WTC11 (cell line): ENCODE measurements around the gene SMC1B. TPM values are rescaled to one million over a fixed set of nuclear protein-coding genes. Genes with fewer than 3 reads are reported as not detected.
"Not testable (repeated sequence)": the region's sequence is repeated elsewhere in the genome, so short reads cannot be mapped to it uniquely, and the experiment has no call there.

Source experiments
- ATAC-seq: fragments of 200-7000 bp; cut with Tn5 transposase; 2 replicates; pipeline ENCODE4 v1.10.0; 2021; ENCODE audit warnings: mild to moderate bottlenecking, moderate library complexity
- CTCF ChIA-PET: fragments of 300-600 bp; sonication (Branson Sonifier 250); formaldehyde crosslinking; loops from one replicate; lab custom pipeline; 2021; ENCODE audit warnings: antibody characterized with exemption; lab: Charles Lee
- POLR2A ChIA-PET: fragments of 350-600 bp; sonication (Branson Sonifier 250); formaldehyde crosslinking; loops from one replicate; lab custom pipeline; 2021; ENCODE audit warnings: antibody characterized with exemption; lab: Charles Lee
- DNase-seq: peaks from one replicate; pipeline ENCODE4 v3.0.0; 2021; ENCODE audit warnings: low spot score
- H3K27ac Mint-ChIP-seq: 2 replicates; pipeline ENCODE4 v1.8.0; 2021; ENCODE audit warnings: mixed read lengths
- H3K27me3 Mint-ChIP-seq: 2 replicates; pipeline ENCODE4 v1.8.0; 2021; ENCODE audit warnings: low read depth, mild to moderate bottlenecking, moderate library complexity, mixed read lengths
- H3K36me3 Mint-ChIP-seq: 2 replicates; pipeline ENCODE4 v1.8.0; 2021; ENCODE audit warnings: mixed read lengths
- H3K4me1 Mint-ChIP-seq: 2 replicates; pipeline ENCODE4 v1.8.0; 2022; ENCODE audit warnings: mixed read lengths
- H3K4me3 Mint-ChIP-seq: 2 replicates; pipeline ENCODE4 v1.8.0; 2021; ENCODE audit warnings: mild to moderate bottlenecking, moderate library complexity, mixed read lengths
- H3K9me3 Mint-ChIP-seq: 2 replicates; pipeline ENCODE4 v1.8.0; 2021; ENCODE audit warnings: mixed read lengths
- CREM ChIP-seq: sonication (generic); formaldehyde crosslinking; IDR thresholded peaks from 2 replicates; pipeline ENCODE4 v1.8.1; 2022; ENCODE audit warnings: mild to moderate bottlenecking, missing genetic modification reagents, moderate library complexity
- GABPB1 ChIP-seq: sonication (generic); formaldehyde crosslinking; IDR thresholded peaks from 2 replicates; pipeline ENCODE4 v1.8.1; 2023; ENCODE audit warnings: mild to moderate bottlenecking, missing genetic modification reagents
- HMGA2 ChIP-seq: fragments of 250-450 bp; sonication (Bioruptor Pico); IDR thresholded peaks from 2 replicates; pipeline ENCODE4 v1.4.0; 2021; ENCODE audit warnings: mild to moderate bottlenecking, moderate library complexity
- JUN ChIP-seq: sonication (generic); formaldehyde crosslinking; IDR thresholded peaks from 2 replicates; pipeline ENCODE4 v1.8.0; 2023; ENCODE audit warnings: mild to moderate bottlenecking, missing genetic modification reagents
- NFATC4 ChIP-seq: fragments of 250-450 bp; sonication (Bioruptor Pico); IDR thresholded peaks from 2 replicates; pipeline ENCODE4 v1.9.0; 2021; ENCODE audit warnings: mild to moderate bottlenecking
- NR1H2 ChIP-seq: sonication (generic); formaldehyde crosslinking; IDR thresholded peaks from 2 replicates; pipeline ENCODE4 v1.9.0; 2021; ENCODE audit warnings: mild to moderate bottlenecking, moderate library complexity, missing genetic modification reagents
- ZNF121 ChIP-seq: sonication (generic); formaldehyde crosslinking; IDR thresholded peaks from 2 replicates; pipeline ENCODE4 v1.8.0; 2023; ENCODE audit warnings: missing genetic modification reagents
- ZNF219 ChIP-seq: sonication (generic); formaldehyde crosslinking; IDR thresholded peaks from 2 replicates; pipeline ENCODE4 v1.8.0; 2023; ENCODE audit warnings: missing genetic modification reagents, mild to moderate bottlenecking, borderline replicate concordance
- ZNF232 ChIP-seq: sonication (generic); formaldehyde crosslinking; IDR thresholded peaks from 2 replicates; pipeline ENCODE4 v1.8.0; 2022; ENCODE audit warnings: mild to moderate bottlenecking, missing genetic modification reagents
- ZNF416 ChIP-seq: fragments of 250-450 bp; sonication (Bioruptor Pico); IDR thresholded peaks from 2 replicates; pipeline ENCODE4 v1.9.0; 2021; ENCODE audit warnings: mild to moderate bottlenecking, inconsistent platforms
- total RNA-seq: library from RNA; stranded (reverse); gene quantifications from 3 replicates; pipeline ENCODE4 v1.2.3, GENCODE V29; 2021
- TF ChIP-seq, protein P1 (sequence below): sonication (generic); formaldehyde crosslinking; IDR thresholded peaks from 2 replicates; pipeline ENCODE4 v1.8.0; 2023; ENCODE audit warnings: mild to moderate bottlenecking, missing genetic modification reagents
- TF ChIP-seq, protein P2 (sequence below): sonication (generic); formaldehyde crosslinking; IDR thresholded peaks from 2 replicates; pipeline ENCODE4 v1.8.1; 2022; ENCODE audit warnings: low read depth, missing genetic modification reagents, borderline replicate concordance
- TF ChIP-seq, protein P3 (sequence below): sonication (generic); formaldehyde crosslinking; IDR thresholded peaks from 2 replicates; pipeline ENCODE4 v1.8.0; 2022; ENCODE audit warnings: mild to moderate bottlenecking, missing genetic modification reagents
- TF ChIP-seq, protein P4 (sequence below): sonication (generic); formaldehyde crosslinking; IDR thresholded peaks from 2 replicates; pipeline ENCODE4 v1.8.1; 2023; ENCODE audit warnings: mild to moderate bottlenecking, moderate library complexity, missing genetic modification reagents
- TF ChIP-seq, protein P5 (sequence below): sonication (generic); formaldehyde crosslinking; IDR thresholded peaks from 2 replicates; pipeline ENCODE4 v1.8.1; 2022; ENCODE audit warnings: low read depth, mild to moderate bottlenecking, moderate library complexity, missing genetic modification reagents, borderline replicate concordance
- TF ChIP-seq, protein P6 (sequence below): fragments of 250-450 bp; sonication (Bioruptor Pico); conservative IDR thresholded peaks from 2 replicates; pipeline ENCODE4 v1.9.0; 2021; ENCODE audit warnings: mild to moderate bottlenecking
- TF ChIP-seq, protein P7 (sequence below): sonication (generic); formaldehyde crosslinking; IDR thresholded peaks from 2 replicates; pipeline ENCODE4 v1.8.1; 2023; ENCODE audit warnings: mild to moderate bottlenecking, missing genetic modification reagents

Gene SMC1B
- total RNA-seq, 1 experiment from 2014 or later = 0.07 TPM

DNA sequence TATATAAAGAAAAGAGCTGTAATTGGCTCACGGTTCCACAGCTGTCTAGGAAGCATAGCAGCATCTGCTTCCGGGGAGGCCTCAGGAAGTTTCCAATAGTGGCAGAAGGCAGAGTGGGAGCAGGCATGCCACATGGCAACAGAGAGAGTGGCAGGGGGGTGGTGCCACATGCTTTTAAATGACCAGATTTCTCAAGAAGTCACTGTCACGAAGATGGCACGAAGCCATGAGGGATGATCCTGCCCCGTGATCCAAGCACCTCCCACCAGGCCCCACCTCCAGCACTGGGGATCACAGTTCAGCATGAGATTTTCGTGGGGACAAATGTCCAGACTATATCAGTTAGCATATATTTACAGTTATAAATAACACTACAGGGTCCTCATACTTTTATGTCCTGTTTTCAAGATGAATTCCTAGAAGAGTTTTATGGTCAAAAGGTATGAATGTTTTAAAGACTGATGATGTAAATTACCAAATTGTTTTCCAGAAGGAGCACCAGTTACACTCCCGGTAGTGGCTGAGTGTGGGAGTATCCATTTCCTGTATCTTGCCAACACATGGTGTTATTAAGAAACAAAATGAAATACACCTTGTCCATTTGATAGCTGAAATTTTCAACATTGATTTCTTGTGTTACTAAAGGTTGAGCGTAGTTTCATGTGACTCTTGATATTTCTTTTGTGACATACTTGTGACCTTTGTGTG, 84.4 kb downstream of the SMC1B start (continued):
- TF ChIP-seq, protein P1, sequence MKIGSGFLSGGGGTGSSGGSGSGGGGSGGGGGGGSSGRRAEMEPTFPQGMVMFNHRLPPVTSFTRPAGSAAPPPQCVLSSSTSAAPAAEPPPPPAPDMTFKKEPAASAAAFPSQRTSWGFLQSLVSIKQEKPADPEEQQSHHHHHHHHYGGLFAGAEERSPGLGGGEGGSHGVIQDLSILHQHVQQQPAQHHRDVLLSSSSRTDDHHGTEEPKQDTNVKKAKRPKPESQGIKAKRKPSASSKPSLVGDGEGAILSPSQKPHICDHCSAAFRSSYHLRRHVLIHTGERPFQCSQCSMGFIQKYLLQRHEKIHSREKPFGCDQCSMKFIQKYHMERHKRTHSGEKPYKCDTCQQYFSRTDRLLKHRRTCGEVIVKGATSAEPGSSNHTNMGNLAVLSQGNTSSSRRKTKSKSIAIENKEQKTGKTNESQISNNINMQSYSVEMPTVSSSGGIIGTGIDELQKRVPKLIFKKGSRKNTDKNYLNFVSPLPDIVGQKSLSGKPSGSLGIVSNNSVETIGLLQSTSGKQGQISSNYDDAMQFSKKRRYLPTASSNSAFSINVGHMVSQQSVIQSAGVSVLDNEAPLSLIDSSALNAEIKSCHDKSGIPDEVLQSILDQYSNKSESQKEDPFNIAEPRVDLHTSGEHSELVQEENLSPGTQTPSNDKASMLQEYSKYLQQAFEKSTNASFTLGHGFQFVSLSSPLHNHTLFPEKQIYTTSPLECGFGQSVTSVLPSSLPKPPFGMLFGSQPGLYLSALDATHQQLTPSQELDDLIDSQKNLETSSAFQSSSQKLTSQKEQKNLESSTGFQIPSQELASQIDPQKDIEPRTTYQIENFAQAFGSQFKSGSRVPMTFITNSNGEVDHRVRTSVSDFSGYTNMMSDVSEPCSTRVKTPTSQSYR (CRISPR knock-in tag) = no peak

DNA sequence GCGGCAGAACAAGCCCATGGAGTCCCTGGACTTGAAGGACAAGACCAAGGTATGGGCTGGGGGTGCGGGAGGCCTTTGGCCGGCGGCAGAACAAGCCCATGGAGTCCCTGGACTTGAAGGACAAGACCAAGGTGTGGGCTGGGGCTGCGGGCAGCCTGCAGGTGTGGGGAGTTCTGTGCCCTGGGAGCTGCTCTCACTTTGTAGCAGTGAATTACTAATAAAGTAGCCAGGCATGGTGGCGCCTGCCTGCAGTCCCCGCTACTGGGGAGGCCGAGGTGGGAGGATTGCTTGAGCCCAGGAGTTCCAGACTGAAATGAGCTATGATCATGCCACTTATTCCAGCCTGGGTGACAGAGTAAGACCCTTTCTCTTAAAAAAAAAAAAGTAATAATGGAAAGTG, 85.1 kb downstream of the SMC1B start:
- peaks cover 44% of the 10 kb centered on the region for H3K36me3 Mint-ChIP-seq
- H3K27me3 Mint-ChIP-seq, H3K9me3 Mint-ChIP-seq, DNase-seq, ATAC-seq, H3K4me3 Mint-ChIP-seq, H3K4me1 Mint-ChIP-seq, H3K27ac Mint-ChIP-seq: not testable (repeated sequence)
- POLR2A ChIA-PET = interaction anchor here (0.8 to 1.0 kb wide), 2 partner anchors 18 to 106 kb away, joined by 3 to 4 read pairs; no protein-coding TSS in a partner anchor
- CTCF ChIA-PET = interaction anchor here (0.6 kb wide), 1 partner anchor 783 kb away, joined by 4 read pairs; no protein-coding TSS in a partner anchor

DNA sequence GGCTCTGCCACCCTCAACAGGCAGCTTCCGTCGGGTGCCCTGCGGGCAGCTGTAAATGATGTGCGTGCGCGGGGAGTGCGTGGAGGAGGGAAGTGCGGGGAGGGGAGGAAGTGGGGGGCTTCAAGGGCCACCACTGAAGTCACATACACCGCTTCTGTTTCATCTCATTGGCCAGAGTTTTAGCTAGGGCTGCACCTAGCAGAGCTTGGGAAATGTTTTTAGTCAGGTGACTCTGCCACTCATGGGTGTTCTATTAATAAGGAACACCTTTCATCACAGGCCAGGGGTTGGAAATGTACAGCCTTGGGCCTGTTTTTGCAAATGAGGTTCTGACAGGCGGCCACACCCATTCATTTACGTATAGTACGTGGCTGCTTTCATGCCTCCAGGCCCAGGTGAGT, 89.1 kb downstream of the SMC1B start:
- Mint-ChIP-seq H3K4me1 (peaks cover 5% of the 10 kb centered on the region), H3K4me3 (no peak overlapping the region), H3K27ac (no peak overlapping the region), H3K9me3 (no peaks in the 10 kb centered on the region), H3K36me3 (peaks cover 44% of the 10 kb centered on the region), H3K27me3 (no peaks in the 10 kb centered on the region)
- DNase-seq = no peak
- ChIA-PET POLR2A (no interaction called here), CTCF (no interaction called here)
- ATAC-seq = no peak
- TF ChIP-seq, protein P2, sequence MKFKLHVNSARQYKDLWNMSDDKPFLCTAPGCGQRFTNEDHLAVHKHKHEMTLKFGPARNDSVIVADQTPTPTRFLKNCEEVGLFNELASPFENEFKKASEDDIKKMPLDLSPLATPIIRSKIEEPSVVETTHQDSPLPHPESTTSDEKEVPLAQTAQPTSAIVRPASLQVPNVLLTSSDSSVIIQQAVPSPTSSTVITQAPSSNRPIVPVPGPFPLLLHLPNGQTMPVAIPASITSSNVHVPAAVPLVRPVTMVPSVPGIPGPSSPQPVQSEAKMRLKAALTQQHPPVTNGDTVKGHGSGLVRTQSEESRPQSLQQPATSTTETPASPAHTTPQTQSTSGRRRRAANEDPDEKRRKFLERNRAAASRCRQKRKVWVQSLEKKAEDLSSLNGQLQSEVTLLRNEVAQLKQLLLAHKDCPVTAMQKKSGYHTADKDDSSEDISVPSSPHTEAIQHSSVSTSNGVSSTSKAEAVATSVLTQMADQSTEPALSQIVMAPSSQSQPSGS (CRISPR knock-in tag) = no peak
- TF ChIP-seq ZNF232 (CRISPR knock-in tag) (no peak), HMGA2 (CRISPR knock-in tag) (no peak), NFATC4 (CRISPR knock-in tag) (no peak), ZNF219 (CRISPR knock-in tag) (no peak), ZNF121 (CRISPR knock-in tag) (no peak), CREM (CRISPR knock-in tag) (no peak), ZNF416 (CRISPR knock-in tag) (no peak), GABPB1 (CRISPR knock-in tag) (no peak), JUN (no peak), NR1H2 (CRISPR knock-in tag) (no peak)
- TF ChIP-seq, protein P3, sequence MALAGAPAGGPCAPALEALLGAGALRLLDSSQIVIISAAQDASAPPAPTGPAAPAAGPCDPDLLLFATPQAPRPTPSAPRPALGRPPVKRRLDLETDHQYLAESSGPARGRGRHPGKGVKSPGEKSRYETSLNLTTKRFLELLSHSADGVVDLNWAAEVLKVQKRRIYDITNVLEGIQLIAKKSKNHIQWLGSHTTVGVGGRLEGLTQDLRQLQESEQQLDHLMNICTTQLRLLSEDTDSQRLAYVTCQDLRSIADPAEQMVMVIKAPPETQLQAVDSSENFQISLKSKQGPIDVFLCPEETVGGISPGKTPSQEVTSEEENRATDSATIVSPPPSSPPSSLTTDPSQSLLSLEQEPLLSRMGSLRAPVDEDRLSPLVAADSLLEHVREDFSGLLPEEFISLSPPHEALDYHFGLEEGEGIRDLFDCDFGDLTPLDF (CRISPR knock-in tag) = no peak
- TF ChIP-seq, protein P1 (CRISPR knock-in tag) = no peak
- TF ChIP-seq, protein P4, sequence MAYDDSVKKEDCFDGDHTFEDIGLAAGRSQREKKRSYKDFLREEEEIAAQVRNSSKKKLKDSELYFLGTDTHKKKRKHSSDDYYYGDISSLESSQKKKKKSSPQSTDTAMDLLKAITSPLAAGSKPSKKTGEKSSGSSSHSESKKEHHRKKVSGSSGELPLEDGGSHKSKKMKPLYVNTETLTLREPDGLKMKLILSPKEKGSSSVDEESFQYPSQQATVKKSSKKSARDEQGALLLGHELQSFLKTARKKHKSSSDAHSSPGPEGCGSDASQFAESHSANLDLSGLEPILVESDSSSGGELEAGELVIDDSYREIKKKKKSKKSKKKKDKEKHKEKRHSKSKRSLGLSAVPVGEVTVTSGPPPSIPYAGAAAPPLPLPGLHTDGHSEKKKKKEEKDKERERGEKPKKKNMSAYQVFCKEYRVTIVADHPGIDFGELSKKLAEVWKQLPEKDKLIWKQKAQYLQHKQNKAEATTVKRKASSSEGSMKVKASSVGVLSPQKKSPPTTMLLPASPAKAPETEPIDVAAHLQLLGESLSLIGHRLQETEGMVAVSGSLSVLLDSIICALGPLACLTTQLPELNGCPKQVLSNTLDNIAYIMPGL (CRISPR knock-in tag) = no peak
- TF ChIP-seq, protein P5, sequence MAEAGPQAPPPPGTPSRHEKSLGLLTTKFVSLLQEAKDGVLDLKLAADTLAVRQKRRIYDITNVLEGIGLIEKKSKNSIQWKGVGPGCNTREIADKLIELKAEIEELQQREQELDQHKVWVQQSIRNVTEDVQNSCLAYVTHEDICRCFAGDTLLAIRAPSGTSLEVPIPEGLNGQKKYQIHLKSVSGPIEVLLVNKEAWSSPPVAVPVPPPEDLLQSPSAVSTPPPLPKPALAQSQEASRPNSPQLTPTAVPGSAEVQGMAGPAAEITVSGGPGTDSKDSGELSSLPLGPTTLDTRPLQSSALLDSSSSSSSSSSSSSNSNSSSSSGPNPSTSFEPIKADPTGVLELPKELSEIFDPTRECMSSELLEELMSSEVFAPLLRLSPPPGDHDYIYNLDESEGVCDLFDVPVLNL (CRISPR knock-in tag) = no peak
- TF ChIP-seq, protein P6, sequence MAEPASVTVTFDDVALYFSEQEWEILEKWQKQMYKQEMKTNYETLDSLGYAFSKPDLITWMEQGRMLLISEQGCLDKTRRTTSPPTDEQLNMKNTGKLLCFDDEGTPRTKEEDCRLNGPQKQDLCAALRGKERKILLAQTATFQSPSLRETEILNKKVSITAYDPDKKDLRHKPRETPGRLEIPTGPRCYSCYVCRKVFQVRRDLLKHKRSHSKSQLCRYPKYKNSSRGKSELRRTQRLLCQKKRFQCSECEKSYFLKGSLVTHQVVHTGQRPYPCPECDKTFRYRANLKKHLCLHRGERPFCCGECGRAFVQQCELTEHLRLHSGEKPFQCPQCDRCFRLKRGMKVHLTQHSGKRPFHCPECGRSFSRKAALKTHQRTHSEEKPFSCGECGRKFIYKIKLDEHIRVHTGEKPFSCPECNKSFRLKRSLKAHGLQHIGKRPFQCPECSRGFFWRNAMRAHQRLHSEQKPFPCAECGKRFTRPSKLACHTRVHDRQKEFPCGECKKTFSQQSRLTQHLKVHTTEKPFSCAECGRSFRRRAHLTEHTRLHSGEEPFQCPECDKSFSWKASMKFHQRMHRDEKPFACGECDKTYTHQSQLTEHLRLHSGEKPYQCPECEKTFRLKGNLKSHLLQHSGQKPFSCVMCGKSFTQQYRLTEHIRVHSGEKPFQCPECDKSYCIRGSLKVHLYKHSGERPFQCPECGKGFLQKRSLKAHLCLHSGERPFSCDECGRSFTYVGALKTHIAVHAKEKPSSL (CRISPR knock-in tag) = no peak
- TF ChIP-seq, protein P7, sequence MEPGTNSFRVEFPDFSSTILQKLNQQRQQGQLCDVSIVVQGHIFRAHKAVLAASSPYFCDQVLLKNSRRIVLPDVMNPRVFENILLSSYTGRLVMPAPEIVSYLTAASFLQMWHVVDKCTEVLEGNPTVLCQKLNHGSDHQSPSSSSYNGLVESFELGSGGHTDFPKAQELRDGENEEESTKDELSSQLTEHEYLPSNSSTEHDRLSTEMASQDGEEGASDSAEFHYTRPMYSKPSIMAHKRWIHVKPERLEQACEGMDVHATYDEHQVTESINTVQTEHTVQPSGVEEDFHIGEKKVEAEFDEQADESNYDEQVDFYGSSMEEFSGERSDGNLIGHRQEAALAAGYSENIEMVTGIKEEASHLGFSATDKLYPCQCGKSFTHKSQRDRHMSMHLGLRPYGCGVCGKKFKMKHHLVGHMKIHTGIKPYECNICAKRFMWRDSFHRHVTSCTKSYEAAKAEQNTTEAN = no peak
